Lower leg skin (tissue), 4 donors: ENCODE measurements around the gene ACAA1. TPM values are rescaled to one million over a fixed set of nuclear protein-coding genes. Genes with fewer than 3 reads are reported as not detected.
"Not testable (repeated sequence)": the region's sequence is repeated elsewhere in the genome, so short reads cannot be mapped to it uniquely, and the experiment has no call there.

ENCODE experiments used
- DNase-seq, 2 donors: peaks; one replicate each; pipeline ENCODE4 v3.0.0-alpha.2; 2019; ENCODE audit warnings: low spot score in 2 of 2
- H3K4me3 ChIP-seq: fragments of 200-600 bp; sonication (generic); 2 replicates; pipeline ENCODE4 v1.5.1; 2017; ENCODE audit warnings: mild to moderate bottlenecking, low read depth; ENCODE audit not compliant: poor library complexity, severe bottlenecking
- CTCF ChIP-seq, 3 donors: fragments of 450-650 bp; IDR thresholded peaks; one replicate each; pipeline ENCODE4 v1.5.1; 2016; ENCODE audit warnings: antibody characterized with exemption in 3 of 3, mild to moderate bottlenecking in 3 of 3, moderate library complexity in 2 of 3
- POLR2A ChIP-seq, 2 donors: fragments of 450-650 bp; IDR thresholded peaks; one replicate each; pipeline ENCODE4 v1.6.1; 2016 to 2017; ENCODE audit warnings: antibody characterized with exemption in 2 of 2, mild to moderate bottlenecking in 1 of 2, moderate library complexity in 1 of 2
- WGBS, 2 donors: methylation state at CpG; one replicate each; pipeline ENCODE4 v1.1.5; 2018; 5-methylcytosine and 5-hydroxymethylcytosine counted together
- intact Hi-C: fragments of 100-400 bp; cut with DNase I; formaldehyde crosslinking; loops from one replicate; pipeline ENCODE4 v1.15.0; 2023; ENCODE audit warnings: low total_unique reads
- total RNA-seq, 4 donors: library from RNA; depleted of rRNA; stranded (reverse); fragments of >200 nt; gene quantifications; one replicate each; pipeline ENCODE4 v1.1.0, GENCODE V29; 2016

Gene ACAA1
- total RNA-seq, 4 donors from 2014 or later = 28.1 to 50.1 (median 40.2) TPM

GRCh38 chr3:38086496-38086895 lies 50.4 kb downstream of the ACAA1 start:
- H3K4me3 ChIP-seq = no peak overlapping the region
- TF ChIP-seq POLR2A (IDR thresholded peaks at IDR 0.05) (no peak), CTCF (IDR thresholded peaks at IDR 0.05) (no peak)
- DNase-seq = no peak
- WGBS, 2 donors = 82 to 90% methylated on average over 3 of the region's 3 CpGs
- intact Hi-C loops = no loop called here

GRCh38 chr3:38085943-38086324 lies 51.0 kb downstream of the ACAA1 start:
- TF ChIP-seq CTCF (IDR thresholded peaks at IDR 0.05) (no peak), POLR2A (IDR thresholded peaks at IDR 0.05) (no peak)
- no peak for DNase-seq
- no peak overlapping the region for H3K4me3 ChIP-seq
- intact Hi-C loops = no loop called here
- 78 to 93% methylated on average over 1 of the region's 1 CpG for WGBS, 2 donors

- intact Hi-C loops = no loop called here
- TF ChIP-seq CTCF (IDR thresholded peaks at IDR 0.05) = no peak
- no peak for TF ChIP-seq POLR2A (IDR thresholded peaks at IDR 0.05)
- WGBS, 2 donors = 81 to 85% methylated on average over 11 of the region's 11 CpGs
- H3K4me3 ChIP-seq = no peak overlapping the region
- peak in 1 of 2 donors; percentile 81 for DNase-seq
Measured at GRCh38 chr3:38085311-38085942, 51.5 kb downstream of the ACAA1 start.

- intact Hi-C loops = no loop called here
- H3K4me3 ChIP-seq = no peak overlapping the region
- DNase-seq = peak in 1 of 2 donors; percentile 77
- WGBS, 2 donors = 48 to 71% methylated on average over 7 of the region's 7 CpGs
- no peak for TF ChIP-seq CTCF (IDR thresholded peaks at IDR 0.05)
- no peak for TF ChIP-seq POLR2A (IDR thresholded peaks at IDR 0.05)
Measured at GRCh38 chr3:38084334-38085310, 52.3 kb downstream of the ACAA1 start.

- TF ChIP-seq POLR2A (IDR thresholded peaks at IDR 0.05) (no peak), CTCF (IDR thresholded peaks at IDR 0.05) (no peak)
- 95 to 97% methylated on average over 13 of the region's 13 CpGs for WGBS, 2 donors
- H3K4me3 ChIP-seq = no peak overlapping the region
- intact Hi-C loops = no loop called here
- DNase-seq = peak in 1 of 2 donors; percentile 7
Measured at GRCh38 chr3:38083871-38084333, 53.0 kb downstream of the ACAA1 start.

- intact Hi-C loops, DNase-seq, H3K4me3 ChIP-seq: not testable (repeated sequence)
- WGBS, 2 donors = no CpG with 5 or more reads among the region's 1 CpG
Measured at GRCh38 chr3:38083254-38083653, 53.7 kb downstream of the ACAA1 start.

- DNase-seq, intact Hi-C loops, H3K4me3 ChIP-seq: not testable (repeated sequence)
- 92 to 96% methylated on average over 12 to 14 of the region's 16 CpGs for WGBS, 2 donors
Measured at GRCh38 chr3:38082296-38082695, 54.6 kb downstream of the ACAA1 start.

GRCh38 chr3:38077073-38077472 lies 59.9 kb downstream of the ACAA1 start:
- 65 to 82% methylated on average over 3 of the region's 3 CpGs for WGBS, 2 donors
- DNase-seq, H3K4me3 ChIP-seq, intact Hi-C loops: not testable (repeated sequence)
